Astrocyte (in vitro differentiated cells and primary cell): ENCODE results near the gene PPFIA3. TPM values are rescaled to one million over a fixed set of nuclear protein-coding genes. Genes with fewer than 3 reads are reported as not detected.
A peak's percentile ranks its signal among the peaks of the same experiment; 100 is the strongest.

Experiments
- DNase-seq: peaks from one replicate; pipeline ENCODE4 v3.0.0-alpha.2; 2010; ENCODE audit warnings: low read depth
- FAIRE-seq: peaks from 2 replicates; lab custom pipeline; 2011; peaks lifted over from hg19 to GRCh38; lab: Jason Lieb, UNC
- H2AFZ ChIP-seq: 2 replicates; pipeline ENCODE4 v1.6.0; 2012; ENCODE audit warnings: low read depth, low read length, inconsistent platforms
- H3K27ac ChIP-seq: 2 replicates; pipeline ENCODE4 v1.5.1; 2011; ENCODE audit warnings: low read depth, low read length, inconsistent platforms
- H3K27me3 ChIP-seq: 2 replicates; pipeline ENCODE4 v1.6.0; 2011; ENCODE audit warnings: low read length, inconsistent platforms; ENCODE audit not compliant: insufficient read depth
- H3K36me3 ChIP-seq: 2 replicates; pipeline ENCODE4 v1.5.1; 2011; ENCODE audit warnings: low read length, inconsistent platforms; ENCODE audit not compliant: insufficient read depth
- H3K4me1 ChIP-seq: 2 replicates; pipeline ENCODE4 v1.5.1; 2011; ENCODE audit warnings: low read length, inconsistent platforms; ENCODE audit not compliant: insufficient read depth
- H3K4me2 ChIP-seq: 2 replicates; pipeline ENCODE4 v1.6.0; 2012; ENCODE audit warnings: low read length, inconsistent platforms
- H3K4me3 ChIP-seq: 2 replicates; pipeline ENCODE4 v1.5.1; 2011; ENCODE audit warnings: low read depth, mild to moderate bottlenecking, low read length, inconsistent platforms; ENCODE audit not compliant: insufficient read depth
- H3K79me2 ChIP-seq: 2 replicates; pipeline ENCODE4 v1.6.0; 2012; ENCODE audit warnings: mild to moderate bottlenecking, low read length, inconsistent platforms; ENCODE audit not compliant: insufficient read depth
- H3K9ac ChIP-seq: 2 replicates; pipeline ENCODE4 v1.6.0; 2012; ENCODE audit warnings: mild to moderate bottlenecking, low read length, inconsistent platforms
- H3K9me3 ChIP-seq: 2 replicates; pipeline ENCODE4 v1.5.1; 2012; ENCODE audit warnings: low read depth, mild to moderate bottlenecking, low read length, inconsistent platforms; ENCODE audit not compliant: insufficient read depth
- H4K20me1 ChIP-seq: 2 replicates; pipeline ENCODE4 v1.6.0; 2012; ENCODE audit warnings: low read length, inconsistent platforms; ENCODE audit not compliant: insufficient read depth
- H3K27ac Mint-ChIP-seq: one replicate; pipeline ENCODE4 v1.8.0; 2021; ENCODE audit warnings: mild to moderate bottlenecking, mixed read lengths; ENCODE audit not compliant: unreplicated experiment
- H3K27me3 Mint-ChIP-seq: one replicate; pipeline ENCODE4 v1.8.0; 2021; ENCODE audit warnings: low read depth, mixed read lengths; ENCODE audit not compliant: unreplicated experiment
- H3K36me3 Mint-ChIP-seq: one replicate; pipeline ENCODE4 v1.8.0; 2021; ENCODE audit warnings: low read depth, mixed read lengths; ENCODE audit not compliant: unreplicated experiment
- H3K4me1 Mint-ChIP-seq: one replicate; pipeline ENCODE4 v1.8.0; 2021; ENCODE audit warnings: low read depth, mixed read lengths; ENCODE audit not compliant: unreplicated experiment
- H3K4me3 Mint-ChIP-seq: one replicate; pipeline ENCODE4 v1.8.0; 2021; ENCODE audit warnings: mild to moderate bottlenecking, moderate library complexity, mixed read lengths; ENCODE audit not compliant: unreplicated experiment
- H3K9me3 Mint-ChIP-seq: one replicate; pipeline ENCODE4 v1.8.0; 2021; ENCODE audit warnings: mild to moderate bottlenecking, mixed read lengths; ENCODE audit not compliant: unreplicated experiment
- CTCF ChIP-seq: IDR thresholded peaks from 2 replicates; pipeline ENCODE4 v1.5.1; 2011; ENCODE audit warnings: low read depth, mild to moderate bottlenecking, inconsistent platforms, low read length, moderate library complexity; ENCODE audit not compliant: insufficient read depth
- EZH2 ChIP-seq: IDR thresholded peaks from 2 replicates; pipeline ENCODE4 v1.6.1; 2012; ENCODE audit warnings: mild to moderate bottlenecking, low read length, inconsistent platforms; ENCODE audit not compliant: insufficient read depth
- total RNA-seq: library from RNA; stranded (reverse); gene quantifications from 2 replicates; pipeline ENCODE4 v1.2.1, GENCODE V29; 2021

PPFIA3 gene
- total RNA-seq, 1 donor from 2014 or later = 9.2 TPM

- no peak for DNase-seq
- H3K36me3 ChIP-seq = no peaks in the 10 kb centered on the region
- H3K9me3 ChIP-seq = no peaks in the 10 kb centered on the region
- H3K4me1 ChIP-seq = peaks cover 10% of the 10 kb centered on the region
- Mint-ChIP-seq H3K4me3 (peak overlapping the region; percentile 27), H3K27me3 (peaks cover 36% of the 10 kb centered on the region), H3K4me1 (no peaks in the 10 kb centered on the region), H3K36me3 (peaks cover 13% of the 10 kb centered on the region), H3K9me3 (peaks cover 19% of the 10 kb centered on the region), H3K27ac (peak overlapping the region; percentile 73)
- H4K20me1 ChIP-seq = peaks cover 23% of the 10 kb centered on the region
- H3K4me2 ChIP-seq = no peak overlapping the region
- no peak overlapping the region for H3K4me3 ChIP-seq
- no peak for FAIRE-seq
- no peak overlapping the region for H3K27ac ChIP-seq
- peaks cover 2% of the 10 kb centered on the region for H3K27me3 ChIP-seq
- H3K79me2 ChIP-seq = peaks cover 11% of the 10 kb centered on the region
- H3K9ac ChIP-seq = no peak overlapping the region
- TF ChIP-seq EZH2 (no peak), CTCF (no peak)
- no peak overlapping the region for H2AFZ ChIP-seq
Measured at GRCh38 chr19:49155820-49156346, 36.5 kb downstream of the PPFIA3 start.

- Histone ChIP-seq H3K36me3 (no peaks in the 10 kb centered on the region), H3K4me1 (peaks cover 16% of the 10 kb centered on the region), H3K79me2 (peaks cover 11% of the 10 kb centered on the region), H3K27me3 (peaks cover 2% of the 10 kb centered on the region), H3K4me2 (peak within 1 kb of the TSS; percentile 99), H3K9me3 (no peaks in the 10 kb centered on the region), H3K27ac (peak within 1 kb of the TSS; percentile 53), H3K9ac (peak within 1 kb of the TSS; percentile 89), H4K20me1 (peaks cover 36% of the 10 kb centered on the region), H2AFZ (peak within 1 kb of the TSS; percentile 69), H3K4me3 (peak within 1 kb of the TSS; percentile 83)
- FAIRE-seq = no peak
- Mint-ChIP-seq H3K9me3 (peaks cover 18% of the 10 kb centered on the region), H3K27ac (peak within 1 kb of the TSS; percentile 47), H3K4me1 (no peaks in the 10 kb centered on the region), H3K36me3 (peaks cover 18% of the 10 kb centered on the region), H3K4me3 (peak within 1 kb of the TSS; percentile 95), H3K27me3 (peaks cover 29% of the 10 kb centered on the region)
- TF ChIP-seq CTCF = no peak
- TF ChIP-seq EZH2 = no peak
- peak; percentile 46 for DNase-seq
Measured at GRCh38 chr19:49157445-49158224, 38.3 kb downstream of the PPFIA3 start, which contains the start of gene TRPM4. Gene TRPM4, plus strand, starts transcription at chr19:49157792. Its CDS starts 75 bp downstream, at chr19:49157867.
